HL-60 (cell line): ENCODE results near the gene LILRB4.
"Not testable (repeated sequence)": the region's sequence is repeated elsewhere in the genome, so short reads cannot be mapped to it uniquely, and the experiment has no call there.

Experiments
- CTCF ChIP-seq: IDR thresholded peaks from one replicate; pipeline ENCODE4 v1.5.1; 2011; ENCODE audit warnings: low read length, control low read depth, inconsistent platforms; ENCODE audit not compliant: insufficient read depth
- GABPA ChIP-seq: IDR thresholded peaks from 2 replicates; pipeline ENCODE4 v1.6.1; 2012; ENCODE audit warnings: low read depth
- POLR2AphosphoS5 ChIP-seq: IDR thresholded peaks from 2 replicates; pipeline ENCODE4 v1.6.1; 2012; ENCODE audit warnings: low read depth
- SPI1 ChIP-seq: IDR thresholded peaks from 2 replicates; pipeline ENCODE4 v1.6.1; 2012; ENCODE audit warnings: low read depth, mild to moderate bottlenecking, borderline replicate concordance

- TF ChIP-seq POLR2AphosphoS5, CTCF, GABPA, SPI1: not testable (repeated sequence)
Observed at GRCh38 chr19:54697716-54698115, 34.9 kb downstream of the LILRB4 start.
